NCI-H510A (cell line): Measurements from ENCODE around the gene GPANK1.

Source experiments
- DNase-seq: peaks from one replicate; lab custom pipeline; 2025; lab: John Stamatoyannopoulos, UW

The GPANK1 gene

GRCh38 chr6:31617010-31617409, 47.8 kb downstream of the GPANK1 start:
- no peak for DNase-seq

- no peak for DNase-seq
These were observed 49.0 kb downstream of the GPANK1 start for GRCh38 chr6:31615748-31616147.

DNA sequence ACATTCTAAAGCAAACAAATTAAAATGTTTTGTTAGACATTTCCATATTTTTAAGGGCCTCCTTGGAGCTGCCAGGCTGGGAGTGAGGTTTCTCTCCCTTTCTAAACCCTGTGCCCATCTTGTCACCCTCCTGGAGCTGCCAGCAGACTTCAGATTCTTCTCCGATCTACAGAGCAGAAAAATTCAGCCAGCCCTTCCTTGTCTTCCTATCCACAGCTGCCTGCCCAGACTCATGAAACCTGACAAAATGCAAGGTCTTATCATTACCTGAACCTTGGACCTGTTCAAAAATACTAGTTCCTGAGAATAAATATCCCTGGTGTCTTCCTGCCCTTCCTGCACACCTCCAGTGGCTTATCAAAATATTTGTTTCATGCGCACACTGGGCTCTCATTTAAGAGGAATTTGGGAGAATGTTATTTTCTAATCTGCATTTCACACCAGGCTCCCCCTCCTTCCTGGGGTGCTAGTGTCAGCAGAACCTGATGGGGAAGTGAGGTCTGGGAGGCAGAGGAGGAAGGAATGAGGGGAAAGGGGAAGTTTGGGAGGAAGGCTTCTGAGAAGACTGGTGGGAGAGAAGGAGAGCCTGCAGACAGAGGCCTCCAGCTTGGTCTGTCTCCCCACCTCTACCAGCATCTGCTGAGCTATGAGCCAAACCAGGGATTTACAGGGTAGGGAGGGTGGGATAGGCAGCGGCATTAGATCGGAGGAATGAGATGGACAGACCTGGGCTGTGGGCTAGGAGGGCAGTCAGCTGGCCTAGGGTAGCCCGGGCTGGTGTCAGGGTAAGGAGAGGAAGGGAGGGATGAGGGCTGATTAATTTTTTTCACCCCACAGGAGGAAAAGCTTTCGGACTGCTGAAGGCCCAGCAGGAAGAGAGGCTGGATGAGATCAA, 49.9 kb downstream of the GPANK1 start, which contains the start of gene AIF1:
TSS of gene AIF1 (plus strand) at position 551 of the 895 bp plus-strand sequence. CDS start at position 647, 96 bp downstream.
- DNase-seq = no peak

DNA sequence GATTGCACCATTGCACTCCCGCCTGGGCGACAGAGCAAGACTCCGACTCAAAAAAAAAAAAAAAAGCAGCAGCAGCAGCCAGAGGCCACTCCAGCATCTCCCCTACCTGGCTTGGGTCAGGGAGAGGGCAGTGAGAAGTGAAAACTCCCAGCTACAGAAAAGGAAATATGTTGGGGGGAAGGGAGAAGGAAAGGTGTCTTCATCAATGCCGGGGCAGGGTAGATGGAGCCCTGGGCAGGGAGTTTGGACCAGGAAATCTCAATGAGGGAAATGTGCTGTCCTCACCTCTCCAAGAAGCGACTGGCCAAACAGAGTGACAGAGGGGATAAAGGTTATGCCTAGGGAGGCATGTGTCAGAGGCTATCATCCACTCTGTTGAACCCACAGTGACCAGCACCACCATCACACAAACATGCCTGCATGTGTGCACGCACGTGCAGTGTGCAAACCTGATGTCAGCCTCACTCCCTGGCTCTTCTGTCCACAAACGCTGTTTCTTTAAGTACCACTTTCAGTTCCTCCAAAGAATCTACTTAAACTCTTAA, 50.6 kb downstream of the GPANK1 start:
- no peak for DNase-seq
